Liver (tissue), 9 donors: ENCODE measurements around the gene HIVEP2. TPM values are rescaled to one million over a fixed set of nuclear protein-coding genes. Genes with fewer than 3 reads are reported as not detected.

Experiments
- DNase-seq: peaks from one replicate; pipeline ENCODE4 v3.0.0-alpha.2; 2017; ENCODE audit warnings: low spot score
- H3K27ac ChIP-seq, 2 donors: one replicate each; pipeline ENCODE4 v1.7.0; 2013; ENCODE audit warnings: inconsistent platforms in 2 of 2, low read length in 2 of 2, control low read depth in 1 of 2, low read depth in 1 of 2, mild to moderate bottlenecking in 1 of 2
- H3K27me3 ChIP-seq, 4 donors: one replicate each; pipeline versions ENCODE4 v1.6.1 to v1.7.0; 2013; ENCODE audit warnings: low read length in 3 of 4, inconsistent platforms in 1 of 4, mild to moderate bottlenecking in 1 of 4, moderate library complexity in 1 of 4; ENCODE audit not compliant: control insufficient read depth in 4 of 4, insufficient read depth in 4 of 4
- H3K36me3 ChIP-seq, 4 donors: one replicate each; pipeline versions ENCODE4 v1.6.1 to v1.7.0; 2013; ENCODE audit warnings: low read length in 3 of 4, mild to moderate bottlenecking in 3 of 4, low read depth in 1 of 4, moderate library complexity in 1 of 4; ENCODE audit not compliant: control insufficient read depth in 4 of 4, insufficient read depth in 3 of 4
- H3K4me1 ChIP-seq, 4 donors: one replicate each; pipeline versions ENCODE4 v1.6.1 to v1.7.0; 2013; ENCODE audit warnings: low read length in 3 of 4, mild to moderate bottlenecking in 3 of 4, moderate library complexity in 1 of 4; ENCODE audit not compliant: control insufficient read depth in 4 of 4, insufficient read depth in 4 of 4
- H3K4me3 ChIP-seq, 3 donors: one replicate each; pipeline versions ENCODE4 v1.6.1 to v1.7.0; 2013; ENCODE audit warnings: low read length in 3 of 3, control low read depth in 1 of 3, low read depth in 1 of 3, mild to moderate bottlenecking in 1 of 3
- H3K9ac ChIP-seq, 2 donors: one replicate each; pipeline ENCODE4 v1.7.0; 2013; ENCODE audit warnings: low read length in 2 of 2, mild to moderate bottlenecking in 2 of 2, moderate library complexity in 2 of 2, control low read depth in 1 of 2, low read depth in 1 of 2
- H3K9me3 ChIP-seq, 4 donors: one replicate each; pipeline versions ENCODE4 v1.6.1 to v1.7.0; 2013; ENCODE audit warnings: low read length in 3 of 4; ENCODE audit not compliant: control insufficient read depth in 4 of 4
- EGR1 ChIP-seq, 2 donors: IDR thresholded peaks; 2 replicates each; pipeline ENCODE4 v1.6.1; 2016 to 2018; ENCODE audit warnings: antibody characterized with exemption in 2 of 2, low read depth in 2 of 2
- FOXA1 ChIP-seq: IDR thresholded peaks from 2 replicates; pipeline ENCODE4 v1.6.1; 2016; ENCODE audit warnings: antibody characterized with exemption
- FOXA2 ChIP-seq: IDR thresholded peaks from 2 replicates; pipeline ENCODE4 v1.6.1; 2016; ENCODE audit warnings: antibody characterized with exemption
- GABPA ChIP-seq, 2 donors: IDR thresholded peaks in 1 of 2; conservative IDR thresholded peaks in 1 of 2; 2 replicates each; pipeline ENCODE4 v1.6.1; 2016; ENCODE audit warnings: antibody characterized with exemption in 2 of 2, mild to moderate bottlenecking in 1 of 2, moderate library complexity in 1 of 2
- HNF4A ChIP-seq, 2 donors: conservative IDR thresholded peaks; 2 replicates each; pipeline ENCODE4 v1.6.1; 2016; ENCODE audit warnings: antibody characterized with exemption in 2 of 2, mild to moderate bottlenecking in 2 of 2
- HNF4G ChIP-seq: IDR thresholded peaks from 2 replicates; pipeline ENCODE4 v1.6.1; 2016; ENCODE audit warnings: antibody characterized with exemption
- JUND ChIP-seq, 2 donors: IDR thresholded peaks; 2 replicates each; pipeline ENCODE4 v1.6.1; 2016; ENCODE audit warnings: antibody characterized with exemption in 2 of 2
- NR2F2 ChIP-seq: IDR thresholded peaks from 2 replicates; pipeline ENCODE4 v1.6.1; 2016; ENCODE audit warnings: antibody characterized with exemption
- RAD21 ChIP-seq, 2 donors: IDR thresholded peaks; 2 replicates each; pipeline ENCODE4 v1.6.1; 2016; ENCODE audit warnings: antibody characterized with exemption in 2 of 2, mild to moderate bottlenecking in 2 of 2
- RXRA ChIP-seq, 2 donors: IDR thresholded peaks; 2 replicates each; pipeline ENCODE4 v1.6.1; 2017 to 2018; ENCODE audit warnings: antibody characterized with exemption in 2 of 2, mild to moderate bottlenecking in 1 of 2
- SP1 ChIP-seq: IDR thresholded peaks from 2 replicates; pipeline ENCODE4 v1.6.1; 2018; ENCODE audit warnings: antibody characterized with exemption, mild to moderate bottlenecking
- TAF1 ChIP-seq: conservative IDR thresholded peaks from 2 replicates; pipeline ENCODE4 v1.6.1; 2016; ENCODE audit warnings: antibody characterized with exemption, mild to moderate bottlenecking
- YY1 ChIP-seq: IDR thresholded peaks from 2 replicates; pipeline ENCODE4 v1.6.1; 2016; ENCODE audit warnings: antibody characterized with exemption, mild to moderate bottlenecking
- WGBS: extraction: QIAGEN DNeasy Blood & Tissue Kit; methylation state at CpG from one replicate; pipeline ENCODE4 v1.1.7; 2013; 5-methylcytosine and 5-hydroxymethylcytosine counted together
- polyA plus RNA-seq, 2 donors: library from polyadenylated mRNA; stranded (reverse) in 1 of 2; unstranded in 1 of 2; fragments of 200-250 nt in 1 of 2; fragments of >200 nt in 1 of 2; fragmentation: Nextera tagmentation in 1 of 2; extraction: Ambion mirVana in 1 of 2; gene quantifications; one replicate each; pipeline versions ENCODE4 v1.2.1 to v1.2.3, GENCODE V29; 2013 to 2015
- total RNA-seq, 2 donors: library from RNA; depleted of rRNA; stranded (reverse); fragments of >200 nt; gene quantifications; one replicate each; pipeline ENCODE4 v1.2.3, GENCODE V29; 2014
- TF ChIP-seq, protein P1 (sequence below): fragments of 150-350 bp; IDR thresholded peaks from 2 replicates; pipeline ENCODE4 v1.5.1; 2017; ENCODE audit warnings: improper control_type of control experiment, low read depth, low read length; ENCODE audit not compliant: missing input control
- TF ChIP-seq, protein P2 (sequence below): IDR thresholded peaks from 2 replicates; pipeline ENCODE4 v1.6.1; 2016; ENCODE audit warnings: antibody characterized with exemption
- TF ChIP-seq, protein P3 (sequence below): IDR thresholded peaks from 2 replicates; pipeline ENCODE4 v1.6.1; 2016; ENCODE audit warnings: antibody characterized with exemption
- TF ChIP-seq, protein P4 (sequence below): IDR thresholded peaks from 2 replicates; pipeline ENCODE4 v1.6.1; 2016; ENCODE audit warnings: antibody characterized with exemption, mild to moderate bottlenecking
- TF ChIP-seq, protein P5 (sequence below): IDR thresholded peaks from 2 replicates; pipeline ENCODE4 v1.6.1; 2016; ENCODE audit warnings: antibody characterized with exemption
- donor health status: healthy.
- donor health status: healthy.
- donor health status: healthy.
- donor health status: healthy.
- donor health status: healthy.

Gene HIVEP2
- total and polyA plus RNA-seq, 4 donors: 0.82 to 6.6 (median 1.3) TPM

DNA sequence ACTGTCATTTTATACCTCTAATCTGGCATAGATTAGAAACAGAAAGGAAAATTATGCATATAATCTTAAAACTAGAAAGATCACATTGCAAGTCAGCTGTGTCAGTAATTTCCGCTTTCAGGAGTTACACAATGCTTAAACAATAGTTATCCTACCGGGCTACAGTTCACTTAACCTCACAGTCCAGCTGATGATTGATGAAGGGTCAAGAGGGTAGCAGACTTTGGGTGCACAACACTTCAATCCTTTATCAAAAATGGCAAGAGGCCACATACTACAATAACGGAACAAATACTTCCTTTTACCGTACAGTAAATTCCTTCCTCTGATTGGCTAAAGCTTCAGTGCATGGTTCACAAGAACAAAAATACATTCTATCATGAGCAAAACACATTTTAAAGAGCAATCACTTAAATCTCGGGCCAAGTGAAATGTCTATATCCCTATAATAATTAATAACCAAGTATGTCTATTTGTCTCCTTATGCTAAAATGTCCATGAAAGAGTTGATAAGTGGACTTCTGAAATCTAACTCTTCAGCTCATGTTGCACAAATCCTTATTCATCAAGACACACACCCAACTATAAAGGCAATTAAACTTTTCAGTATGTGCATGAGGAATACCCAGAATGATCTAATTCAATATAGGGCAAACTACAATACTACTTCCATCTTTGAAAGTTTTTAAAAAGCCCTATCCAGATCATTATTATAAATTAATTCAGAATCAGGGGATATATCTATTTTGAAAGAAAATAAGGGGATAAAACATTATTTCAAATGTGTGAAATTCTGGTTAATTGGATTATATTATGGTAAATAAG lies 76.8 kb downstream of the HIVEP2 start:
- peaks cover 11 to 20% (median 15%) of the 10 kb centered on the region in 4 donors for H3K4me1 ChIP-seq
- no peaks in the 10 kb centered on the region for H3K36me3 ChIP-seq
- DNase-seq: no peak
- H3K4me3 ChIP-seq: no peak overlapping the region
- TF ChIP-seq YY1: no peak
- TF ChIP-seq NR2F2: peak; percentile 99
- TF ChIP-seq FOXA2: peak; percentile 27
- peak; percentile 91 for TF ChIP-seq HNF4G
- peak; percentile 32 to 66 for TF ChIP-seq GABPA (IDR thresholded peaks at IDR 0.05 in 1 of 2, conservative IDR thresholded peaks at IDR 0.05 in 1 of 2)
- TF ChIP-seq JUND (IDR thresholded peaks at IDR 0.05): peak; percentile 64 to 87
- TF ChIP-seq EGR1 (IDR thresholded peaks at IDR 0.05; ENCODE audit: low read depth in 2 of 2): peak; percentile 22 to 43
- peak; percentile 94 to 99 for TF ChIP-seq HNF4A (conservative IDR thresholded peaks at IDR 0.05)
- TF ChIP-seq, protein P1, sequence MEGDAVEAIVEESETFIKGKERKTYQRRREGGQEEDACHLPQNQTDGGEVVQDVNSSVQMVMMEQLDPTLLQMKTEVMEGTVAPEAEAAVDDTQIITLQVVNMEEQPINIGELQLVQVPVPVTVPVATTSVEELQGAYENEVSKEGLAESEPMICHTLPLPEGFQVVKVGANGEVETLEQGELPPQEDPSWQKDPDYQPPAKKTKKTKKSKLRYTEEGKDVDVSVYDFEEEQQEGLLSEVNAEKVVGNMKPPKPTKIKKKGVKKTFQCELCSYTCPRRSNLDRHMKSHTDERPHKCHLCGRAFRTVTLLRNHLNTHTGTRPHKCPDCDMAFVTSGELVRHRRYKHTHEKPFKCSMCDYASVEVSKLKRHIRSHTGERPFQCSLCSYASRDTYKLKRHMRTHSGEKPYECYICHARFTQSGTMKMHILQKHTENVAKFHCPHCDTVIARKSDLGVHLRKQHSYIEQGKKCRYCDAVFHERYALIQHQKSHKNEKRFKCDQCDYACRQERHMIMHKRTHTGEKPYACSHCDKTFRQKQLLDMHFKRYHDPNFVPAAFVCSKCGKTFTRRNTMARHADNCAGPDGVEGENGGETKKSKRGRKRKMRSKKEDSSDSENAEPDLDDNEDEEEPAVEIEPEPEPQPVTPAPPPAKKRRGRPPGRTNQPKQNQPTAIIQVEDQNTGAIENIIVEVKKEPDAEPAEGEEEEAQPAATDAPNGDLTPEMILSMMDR: no peak
- TF ChIP-seq, protein P2, sequence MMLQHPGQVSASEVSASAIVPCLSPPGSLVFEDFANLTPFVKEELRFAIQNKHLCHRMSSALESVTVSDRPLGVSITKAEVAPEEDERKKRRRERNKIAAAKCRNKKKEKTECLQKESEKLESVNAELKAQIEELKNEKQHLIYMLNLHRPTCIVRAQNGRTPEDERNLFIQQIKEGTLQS: peak; percentile 43
- peak; percentile 91 for TF ChIP-seq SP1
- TF ChIP-seq, protein P3, sequence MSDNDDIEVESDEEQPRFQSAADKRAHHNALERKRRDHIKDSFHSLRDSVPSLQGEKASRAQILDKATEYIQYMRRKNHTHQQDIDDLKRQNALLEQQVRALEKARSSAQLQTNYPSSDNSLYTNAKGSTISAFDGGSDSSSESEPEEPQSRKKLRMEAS: peak; percentile 65
- TF ChIP-seq TAF1: no peak
- TF ChIP-seq RXRA (IDR thresholded peaks at IDR 0.05): peak; percentile 94 to 97
- TF ChIP-seq, protein P4, sequence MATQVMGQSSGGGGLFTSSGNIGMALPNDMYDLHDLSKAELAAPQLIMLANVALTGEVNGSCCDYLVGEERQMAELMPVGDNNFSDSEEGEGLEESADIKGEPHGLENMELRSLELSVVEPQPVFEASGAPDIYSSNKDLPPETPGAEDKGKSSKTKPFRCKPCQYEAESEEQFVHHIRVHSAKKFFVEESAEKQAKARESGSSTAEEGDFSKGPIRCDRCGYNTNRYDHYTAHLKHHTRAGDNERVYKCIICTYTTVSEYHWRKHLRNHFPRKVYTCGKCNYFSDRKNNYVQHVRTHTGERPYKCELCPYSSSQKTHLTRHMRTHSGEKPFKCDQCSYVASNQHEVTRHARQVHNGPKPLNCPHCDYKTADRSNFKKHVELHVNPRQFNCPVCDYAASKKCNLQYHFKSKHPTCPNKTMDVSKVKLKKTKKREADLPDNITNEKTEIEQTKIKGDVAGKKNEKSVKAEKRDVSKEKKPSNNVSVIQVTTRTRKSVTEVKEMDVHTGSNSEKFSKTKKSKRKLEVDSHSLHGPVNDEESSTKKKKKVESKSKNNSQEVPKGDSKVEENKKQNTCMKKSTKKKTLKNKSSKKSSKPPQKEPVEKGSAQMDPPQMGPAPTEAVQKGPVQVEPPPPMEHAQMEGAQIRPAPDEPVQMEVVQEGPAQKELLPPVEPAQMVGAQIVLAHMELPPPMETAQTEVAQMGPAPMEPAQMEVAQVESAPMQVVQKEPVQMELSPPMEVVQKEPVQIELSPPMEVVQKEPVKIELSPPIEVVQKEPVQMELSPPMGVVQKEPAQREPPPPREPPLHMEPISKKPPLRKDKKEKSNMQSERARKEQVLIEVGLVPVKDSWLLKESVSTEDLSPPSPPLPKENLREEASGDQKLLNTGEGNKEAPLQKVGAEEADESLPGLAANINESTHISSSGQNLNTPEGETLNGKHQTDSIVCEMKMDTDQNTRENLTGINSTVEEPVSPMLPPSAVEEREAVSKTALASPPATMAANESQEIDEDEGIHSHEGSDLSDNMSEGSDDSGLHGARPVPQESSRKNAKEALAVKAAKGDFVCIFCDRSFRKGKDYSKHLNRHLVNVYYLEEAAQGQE: peak; percentile 44
- TF ChIP-seq, protein P5, sequence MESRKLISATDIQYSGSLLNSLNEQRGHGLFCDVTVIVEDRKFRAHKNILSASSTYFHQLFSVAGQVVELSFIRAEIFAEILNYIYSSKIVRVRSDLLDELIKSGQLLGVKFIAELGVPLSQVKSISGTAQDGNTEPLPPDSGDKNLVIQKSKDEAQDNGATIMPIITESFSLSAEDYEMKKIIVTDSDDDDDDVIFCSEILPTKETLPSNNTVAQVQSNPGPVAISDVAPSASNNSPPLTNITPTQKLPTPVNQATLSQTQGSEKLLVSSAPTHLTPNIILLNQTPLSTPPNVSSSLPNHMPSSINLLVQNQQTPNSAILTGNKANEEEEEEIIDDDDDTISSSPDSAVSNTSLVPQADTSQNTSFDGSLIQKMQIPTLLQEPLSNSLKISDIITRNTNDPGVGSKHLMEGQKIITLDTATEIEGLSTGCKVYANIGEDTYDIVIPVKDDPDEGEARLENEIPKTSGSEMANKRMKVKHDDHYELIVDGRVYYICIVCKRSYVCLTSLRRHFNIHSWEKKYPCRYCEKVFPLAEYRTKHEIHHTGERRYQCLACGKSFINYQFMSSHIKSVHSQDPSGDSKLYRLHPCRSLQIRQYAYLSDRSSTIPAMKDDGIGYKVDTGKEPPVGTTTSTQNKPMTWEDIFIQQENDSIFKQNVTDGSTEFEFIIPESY: peak; percentile 43
- TF ChIP-seq FOXA1: no peak
- peak; percentile 55 to 71 for TF ChIP-seq RAD21 (IDR thresholded peaks at IDR 0.05)
- no peaks in the 10 kb centered on the region for H3K27me3 ChIP-seq
- 14% methylated on average over 5 of the region's 5 CpGs for WGBS
- peak overlapping the region in 1 of 2 donors; percentile 39 for H3K9ac ChIP-seq
- peak overlapping the region; percentile 21 to 38 for H3K27ac ChIP-seq
- H3K9me3 ChIP-seq: no peaks in the 10 kb centered on the region
